ENCODE results near the gene RABGAP1.
A peak's percentile ranks its signal among the peaks of the same experiment; 100 is the strongest.

The RABGAP1 gene

DNA sequence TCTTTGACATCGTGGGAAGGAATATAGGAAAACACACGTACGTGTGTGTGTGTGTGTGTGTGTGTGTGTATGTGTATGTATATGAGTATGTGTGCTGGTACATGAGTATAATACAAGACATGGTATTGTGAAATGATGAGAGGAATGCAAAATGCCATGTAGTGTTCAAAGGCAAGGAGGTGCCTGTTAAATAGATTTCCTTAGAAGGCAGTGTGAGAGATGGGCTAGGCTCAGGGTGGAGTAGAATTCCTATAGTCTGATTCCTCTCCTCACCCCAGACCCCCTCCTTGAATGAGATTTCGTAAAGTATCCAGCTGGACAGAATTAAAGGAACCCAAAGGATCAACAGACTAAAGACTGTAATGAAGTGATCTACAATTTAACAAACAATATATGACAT lies 103.8 kb downstream of the RABGAP1 start:
- WGBS: 84% methylated on average over 3 of the region's 4 CpGs
- Histone ChIP-seq H3K4ac (ENCODE audit: low read depth in 1 of 2, low read length in 2 of 2) (no peak overlapping the region), H2BK120ac (ENCODE audit: low read depth, low read length) (no peak overlapping the region)

DNA sequence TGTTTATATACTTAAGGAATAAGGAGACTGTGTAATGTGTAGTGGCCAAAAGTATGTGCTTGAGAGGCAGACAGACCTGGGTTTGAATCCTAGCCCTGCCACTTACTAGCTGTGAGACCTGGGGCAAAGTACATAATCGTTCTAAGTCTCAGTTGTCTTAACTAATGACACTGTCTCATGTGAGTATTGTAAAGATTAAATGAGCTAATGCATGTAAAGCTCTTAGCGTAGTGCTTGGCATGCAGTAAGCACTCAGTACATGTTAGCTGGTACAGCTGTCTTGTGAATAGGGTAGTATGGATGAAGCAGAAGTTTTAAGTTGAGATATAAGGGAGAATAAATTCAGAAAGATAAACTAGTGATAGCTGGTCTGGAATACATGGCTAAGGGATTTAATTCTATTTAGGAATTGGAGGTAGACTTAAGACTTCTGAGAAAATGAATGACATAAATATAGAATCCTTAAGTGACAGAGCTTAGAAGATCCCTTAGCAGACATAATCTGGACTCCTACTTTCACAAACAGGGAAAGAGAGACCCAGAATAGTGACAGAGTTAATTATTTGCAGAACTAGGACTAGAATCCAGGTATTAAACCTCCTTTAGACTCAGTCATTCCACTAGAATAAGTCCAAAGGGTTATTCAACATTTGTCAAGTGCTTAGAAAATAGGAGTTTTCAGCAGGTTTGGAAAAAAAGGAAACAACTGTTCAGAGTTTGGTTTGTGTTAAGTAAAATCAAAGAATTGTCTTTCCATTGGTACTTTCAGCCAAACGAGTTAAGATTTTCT lies 105.8 kb downstream of the RABGAP1 start:
- H3K27ac ChIP-seq (ENCODE audit: low read length, poor library complexity, severe bottlenecking): no peak overlapping the region

More for the DNA sequence above, 103.8 kb downstream of the RABGAP1 start:
- H3K4me1 ChIP-seq (ENCODE audit: control insufficient read depth, insufficient read depth, low read depth, low read length): no peaks in the 10 kb centered on the region
- no peak overlapping the region for H3K4me3 ChIP-seq (ENCODE audit: insufficient read depth in 1 of 2, low read depth in 1 of 2, low read length in 2 of 2)
- peaks cover 3 to 33% of the 10 kb centered on the region in 2 experiments for H3K36me3 ChIP-seq (ENCODE audit: control insufficient read depth in 1 of 2, insufficient read depth in 2 of 2, low read depth in 1 of 2, low read length in 2 of 2)
- H2BK5ac ChIP-seq (ENCODE audit: low read depth, low read length, poor library complexity, severe bottlenecking): no peak overlapping the region
- no peak overlapping the region for H3K27ac ChIP-seq (ENCODE audit: low read length, poor library complexity, severe bottlenecking)
- H2AFZ ChIP-seq (ENCODE audit: low read depth, low read length): no peak overlapping the region
- DNase-seq: peak; percentile 29
- no peak overlapping the region for H3K23ac ChIP-seq (ENCODE audit: low read length in 2 of 2)
- peaks cover 8% of the 10 kb centered on the region for H3K79me1 ChIP-seq (replicated peaks; ENCODE audit: low read length, poor library complexity, severe bottlenecking)
- H3K14ac ChIP-seq (ENCODE audit: low read length in 2 of 2): no peak overlapping the region
- H3K9me3 ChIP-seq (ENCODE audit: control insufficient read depth, low read length): no peaks in the 10 kb centered on the region
- H4K91ac ChIP-seq (ENCODE audit: low read length): no peak overlapping the region
- no peak overlapping the region for H3K9ac ChIP-seq (ENCODE audit: low read length)
- H2BK15ac ChIP-seq (ENCODE audit: low read depth, poor library complexity, severe bottlenecking): no peak overlapping the region
- no peak overlapping the region for H3K18ac ChIP-seq (ENCODE audit: low read depth in 1 of 2, low read length in 2 of 2)
- H2BK12ac ChIP-seq (ENCODE audit: low read length in 2 of 2): no peak overlapping the region
- no peak overlapping the region for H4K8ac ChIP-seq (ENCODE audit: low read length)
- H3K4me2 ChIP-seq (ENCODE audit: low read length, poor library complexity, severe bottlenecking): no peak overlapping the region
- no peaks in the 10 kb centered on the region for H3K27me3 ChIP-seq (ENCODE audit: control insufficient read depth in 1 of 2, insufficient read depth in 1 of 2, low read length in 2 of 2)
- no peak overlapping the region for H2AK5ac ChIP-seq (ENCODE audit: low read length, severe bottlenecking)

DNA sequence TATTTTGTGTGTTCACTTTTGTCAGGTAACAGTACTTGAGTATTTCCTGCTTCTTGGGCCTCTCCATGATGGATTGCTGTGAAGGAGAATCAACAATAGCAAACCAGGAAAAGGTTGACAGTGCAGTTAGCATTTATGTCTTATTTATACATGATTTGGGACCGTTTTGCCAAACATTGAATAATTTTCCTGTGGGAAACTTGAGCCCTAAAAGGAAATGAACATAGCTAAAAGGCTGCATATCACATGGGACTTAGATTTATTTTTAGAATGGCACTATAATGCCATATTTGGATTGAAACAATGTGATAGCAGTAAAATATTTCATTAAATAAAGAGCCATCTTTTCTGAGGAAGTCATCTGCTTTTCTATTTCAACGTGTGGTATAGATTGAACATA lies 107.9 kb downstream of the RABGAP1 start:
- H3K9me3 ChIP-seq (ENCODE audit: control insufficient read depth, low read length): no peaks in the 10 kb centered on the region
- H3K79me1 ChIP-seq (replicated peaks; ENCODE audit: low read length, poor library complexity, severe bottlenecking): peaks cover 5% of the 10 kb centered on the region
- H3K27ac ChIP-seq (ENCODE audit: low read length, poor library complexity, severe bottlenecking): no peak overlapping the region
- no peaks in the 10 kb centered on the region for H3K4me1 ChIP-seq (ENCODE audit: control insufficient read depth, insufficient read depth, low read depth, low read length)
- no peak overlapping the region for H2BK12ac ChIP-seq (ENCODE audit: low read length in 2 of 2)
- no peak overlapping the region for H3K4ac ChIP-seq (ENCODE audit: low read depth in 1 of 2, low read length in 2 of 2)
- peaks cover 0 to 16% of the 10 kb centered on the region in 2 experiments for H3K36me3 ChIP-seq (ENCODE audit: control insufficient read depth in 1 of 2, insufficient read depth in 2 of 2, low read depth in 1 of 2, low read length in 2 of 2)
- H2BK120ac ChIP-seq (ENCODE audit: low read depth, low read length): no peak overlapping the region
- peak overlapping the region; percentile 32 for H3K9ac ChIP-seq (ENCODE audit: low read length)
- H2AFZ ChIP-seq (ENCODE audit: low read depth, low read length): no peak overlapping the region
- no peak overlapping the region for H3K23ac ChIP-seq (ENCODE audit: low read length in 2 of 2)
- no peak overlapping the region for H3K18ac ChIP-seq (ENCODE audit: low read depth in 1 of 2, low read length in 2 of 2)
- H3K4me2 ChIP-seq (ENCODE audit: low read length, poor library complexity, severe bottlenecking): no peak overlapping the region
- 73% methylated on average over 1 of the region's 2 CpGs for WGBS
- no peak overlapping the region for H2BK5ac ChIP-seq (ENCODE audit: low read depth, low read length, poor library complexity, severe bottlenecking)
- H4K91ac ChIP-seq (ENCODE audit: low read length): no peak overlapping the region
- DNase-seq: no peak
- no peak overlapping the region for H3K14ac ChIP-seq (ENCODE audit: low read length in 2 of 2)
- H2BK15ac ChIP-seq (ENCODE audit: low read depth, poor library complexity, severe bottlenecking): no peak overlapping the region
- no peak overlapping the region for H3K4me3 ChIP-seq (ENCODE audit: insufficient read depth in 1 of 2, low read depth in 1 of 2, low read length in 2 of 2)
- H4K8ac ChIP-seq (ENCODE audit: low read length): no peak overlapping the region
- no peaks in the 10 kb centered on the region for H3K27me3 ChIP-seq (ENCODE audit: control insufficient read depth in 1 of 2, insufficient read depth in 1 of 2, low read length in 2 of 2)
- H2AK5ac ChIP-seq (ENCODE audit: low read length, severe bottlenecking): no peak overlapping the region

More for the DNA sequence above, 105.8 kb downstream of the RABGAP1 start:
- Histone ChIP-seq H4K8ac (ENCODE audit: low read length) (no peak overlapping the region), H3K4ac (ENCODE audit: low read depth in 1 of 2, low read length in 2 of 2) (no peak overlapping the region), H3K27me3 (ENCODE audit: control insufficient read depth in 1 of 2, insufficient read depth in 1 of 2, low read length in 2 of 2) (no peaks in the 10 kb centered on the region), H3K79me1 (replicated peaks; ENCODE audit: low read length, poor library complexity, severe bottlenecking) (peaks cover 10% of the 10 kb centered on the region), H4K91ac (ENCODE audit: low read length) (no peak overlapping the region), H3K4me3 (ENCODE audit: insufficient read depth in 1 of 2, low read depth in 1 of 2, low read length in 2 of 2) (no peak overlapping the region), H3K9me3 (ENCODE audit: control insufficient read depth, low read length) (no peaks in the 10 kb centered on the region), H2BK15ac (ENCODE audit: low read depth, poor library complexity, severe bottlenecking) (no peak overlapping the region), H3K23ac (ENCODE audit: low read length in 2 of 2) (no peak overlapping the region), H2AFZ (ENCODE audit: low read depth, low read length) (no peak overlapping the region), H2BK5ac (ENCODE audit: low read depth, low read length, poor library complexity, severe bottlenecking) (no peak overlapping the region), H3K4me2 (ENCODE audit: low read length, poor library complexity, severe bottlenecking) (no peak overlapping the region), H3K4me1 (ENCODE audit: control insufficient read depth, insufficient read depth, low read depth, low read length) (no peaks in the 10 kb centered on the region), H3K9ac (ENCODE audit: low read length) (no peak overlapping the region), H3K18ac (ENCODE audit: low read depth in 1 of 2, low read length in 2 of 2) (no peak overlapping the region), H2BK12ac (ENCODE audit: low read length in 2 of 2) (no peak overlapping the region), H2AK5ac (ENCODE audit: low read length, severe bottlenecking) (no peak overlapping the region), H3K36me3 (ENCODE audit: control insufficient read depth in 1 of 2, insufficient read depth in 2 of 2, low read depth in 1 of 2, low read length in 2 of 2) (peaks cover 3 to 19% of the 10 kb centered on the region in 2 experiments), H2BK120ac (ENCODE audit: low read depth, low read length) (no peak overlapping the region), H3K14ac (ENCODE audit: low read length in 2 of 2) (no peak overlapping the region)
- no peak for DNase-seq
- 98% methylated on average over 3 of the region's 3 CpGs for WGBS

GRCh38 chr9:123049589-123050222 lies 108.9 kb downstream of the RABGAP1 start:
- Histone ChIP-seq H3K4me1 (ENCODE audit: control insufficient read depth, insufficient read depth, low read depth, low read length) (no peaks in the 10 kb centered on the region), H3K36me3 (ENCODE audit: control insufficient read depth in 1 of 2, insufficient read depth in 2 of 2, low read depth in 1 of 2, low read length in 2 of 2) (peaks cover 0 to 13% of the 10 kb centered on the region in 2 experiments), H3K18ac (ENCODE audit: low read depth in 1 of 2, low read length in 2 of 2) (no peak overlapping the region), H3K27ac (ENCODE audit: low read length, poor library complexity, severe bottlenecking) (no peak overlapping the region), H3K4me3 (ENCODE audit: insufficient read depth in 1 of 2, low read depth in 1 of 2, low read length in 2 of 2) (no peak overlapping the region), H3K4me2 (ENCODE audit: low read length, poor library complexity, severe bottlenecking) (no peak overlapping the region), H3K4ac (ENCODE audit: low read depth in 1 of 2, low read length in 2 of 2) (no peak overlapping the region), H4K91ac (ENCODE audit: low read length) (no peak overlapping the region), H3K9me3 (ENCODE audit: control insufficient read depth, low read length) (no peaks in the 10 kb centered on the region), H4K8ac (ENCODE audit: low read length) (no peak overlapping the region), H2BK15ac (ENCODE audit: low read depth, poor library complexity, severe bottlenecking) (no peak overlapping the region), H3K14ac (ENCODE audit: low read length in 2 of 2) (no peak overlapping the region), H2AK5ac (ENCODE audit: low read length, severe bottlenecking) (no peak overlapping the region), H3K23ac (ENCODE audit: low read length in 2 of 2) (no peak overlapping the region), H2AFZ (ENCODE audit: low read depth, low read length) (no peak overlapping the region), H3K27me3 (ENCODE audit: control insufficient read depth in 1 of 2, insufficient read depth in 1 of 2, low read length in 2 of 2) (no peaks in the 10 kb centered on the region), H3K79me1 (replicated peaks; ENCODE audit: low read length, poor library complexity, severe bottlenecking) (peaks cover 5% of the 10 kb centered on the region), H3K9ac (ENCODE audit: low read length) (peak overlapping the region; percentile 32), H2BK5ac (ENCODE audit: low read depth, low read length, poor library complexity, severe bottlenecking) (no peak overlapping the region), H2BK120ac (ENCODE audit: low read depth, low read length) (no peak overlapping the region), H2BK12ac (ENCODE audit: low read length in 2 of 2) (no peak overlapping the region)
- no peak for DNase-seq
- 93% methylated on average over 2 of the region's 3 CpGs for WGBS

Data from mesenchymal stem cell (in vitro differentiated cells and primary cell).